ENCODE measurements around the gene RBM12. TPM values are rescaled to one million over a fixed set of nuclear protein-coding genes. Genes with fewer than 3 reads are reported as not detected.
"Not testable (repeated sequence)": the region's sequence is repeated elsewhere in the genome, so short reads cannot be mapped to it uniquely, and the experiment has no call there.

Gene RBM12, protein sequence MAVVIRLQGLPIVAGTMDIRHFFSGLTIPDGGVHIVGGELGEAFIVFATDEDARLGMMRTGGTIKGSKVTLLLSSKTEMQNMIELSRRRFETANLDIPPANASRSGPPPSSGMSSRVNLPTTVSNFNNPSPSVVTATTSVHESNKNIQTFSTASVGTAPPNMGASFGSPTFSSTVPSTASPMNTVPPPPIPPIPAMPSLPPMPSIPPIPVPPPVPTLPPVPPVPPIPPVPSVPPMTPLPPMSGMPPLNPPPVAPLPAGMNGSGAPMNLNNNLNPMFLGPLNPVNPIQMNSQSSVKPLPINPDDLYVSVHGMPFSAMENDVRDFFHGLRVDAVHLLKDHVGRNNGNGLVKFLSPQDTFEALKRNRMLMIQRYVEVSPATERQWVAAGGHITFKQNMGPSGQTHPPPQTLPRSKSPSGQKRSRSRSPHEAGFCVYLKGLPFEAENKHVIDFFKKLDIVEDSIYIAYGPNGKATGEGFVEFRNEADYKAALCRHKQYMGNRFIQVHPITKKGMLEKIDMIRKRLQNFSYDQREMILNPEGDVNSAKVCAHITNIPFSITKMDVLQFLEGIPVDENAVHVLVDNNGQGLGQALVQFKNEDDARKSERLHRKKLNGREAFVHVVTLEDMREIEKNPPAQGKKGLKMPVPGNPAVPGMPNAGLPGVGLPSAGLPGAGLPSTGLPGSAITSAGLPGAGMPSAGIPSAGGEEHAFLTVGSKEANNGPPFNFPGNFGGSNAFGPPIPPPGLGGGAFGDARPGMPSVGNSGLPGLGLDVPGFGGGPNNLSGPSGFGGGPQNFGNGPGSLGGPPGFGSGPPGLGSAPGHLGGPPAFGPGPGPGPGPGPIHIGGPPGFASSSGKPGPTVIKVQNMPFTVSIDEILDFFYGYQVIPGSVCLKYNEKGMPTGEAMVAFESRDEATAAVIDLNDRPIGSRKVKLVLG
- polyA plus RNA-seq (2013, experiment 1 of 2; ENCODE audit: insufficient read length), result 53.2 TPM
- 49.3 TPM for polyA plus RNA-seq (2013, experiment 2 of 2; ENCODE audit: insufficient read length)

DNA sequence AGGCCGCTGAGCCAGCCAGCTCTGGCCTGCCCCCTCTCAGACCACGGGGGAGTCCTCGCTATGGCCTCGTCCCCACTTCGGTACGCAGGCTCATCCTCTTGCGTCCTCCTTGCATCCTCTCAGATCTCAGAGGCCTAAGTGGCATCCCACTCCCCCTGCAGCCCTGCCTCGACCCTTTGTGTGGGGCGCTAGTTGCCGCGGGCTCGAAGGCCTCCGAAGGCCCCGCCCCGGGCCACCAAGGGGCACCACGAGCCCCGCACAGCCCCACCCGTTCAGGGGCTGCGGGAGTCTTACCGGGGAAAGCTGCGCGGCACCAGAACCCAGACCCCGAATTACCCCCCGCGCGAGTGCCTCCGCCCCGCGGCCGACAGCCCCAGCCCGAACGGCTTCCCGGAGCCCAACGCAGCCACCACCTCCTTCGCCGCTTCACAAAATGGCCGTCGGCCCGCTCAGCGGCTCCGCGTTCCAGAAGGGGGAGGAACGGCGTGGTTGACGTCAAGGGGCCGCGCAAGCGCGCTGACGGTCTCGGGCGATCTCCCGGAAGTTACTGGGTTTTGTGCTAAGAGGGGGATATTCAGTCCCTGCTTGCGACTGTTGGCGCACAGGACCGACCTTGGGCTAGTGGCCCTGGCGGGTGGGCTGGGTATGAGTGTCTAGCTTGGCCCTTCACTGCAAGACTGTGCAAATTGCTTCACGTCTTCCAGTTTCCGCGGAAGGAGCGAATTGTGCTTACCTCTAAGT lies at the start of gene RBM12, which contains the start of gene CPNE1:
TSS of gene RBM12 (minus strand) at position 435 of the 741 bp plus-strand sequence. CDS start 9,578 bp downstream, outside the sequence.
TSS of gene CPNE1 (minus strand) at position 435 of the 741 bp plus-strand sequence. CDS start 31,977 bp downstream, outside the sequence.
- DNase-seq, result peak; percentile 91

DNA sequence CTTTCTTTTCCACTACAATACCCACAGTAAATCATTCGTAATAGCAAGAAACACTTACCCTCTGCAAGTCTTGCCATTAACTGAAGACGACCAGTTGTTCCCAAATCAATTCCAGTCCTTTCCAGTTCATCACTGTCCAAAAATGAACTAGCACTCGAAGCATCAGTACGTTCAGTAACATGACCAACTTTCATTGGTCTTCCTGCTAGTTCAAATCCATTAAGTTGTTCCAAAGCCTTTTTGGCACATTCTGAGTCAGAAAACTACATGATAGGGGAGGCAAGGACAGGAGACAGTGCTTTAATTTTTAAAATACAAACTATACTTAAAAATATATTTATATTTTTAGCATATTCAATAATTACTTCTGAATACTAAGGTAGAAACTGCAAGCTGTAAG lies 49.4 kb upstream of the RBM12 start:
- DNase-seq, result no peak

DNA sequence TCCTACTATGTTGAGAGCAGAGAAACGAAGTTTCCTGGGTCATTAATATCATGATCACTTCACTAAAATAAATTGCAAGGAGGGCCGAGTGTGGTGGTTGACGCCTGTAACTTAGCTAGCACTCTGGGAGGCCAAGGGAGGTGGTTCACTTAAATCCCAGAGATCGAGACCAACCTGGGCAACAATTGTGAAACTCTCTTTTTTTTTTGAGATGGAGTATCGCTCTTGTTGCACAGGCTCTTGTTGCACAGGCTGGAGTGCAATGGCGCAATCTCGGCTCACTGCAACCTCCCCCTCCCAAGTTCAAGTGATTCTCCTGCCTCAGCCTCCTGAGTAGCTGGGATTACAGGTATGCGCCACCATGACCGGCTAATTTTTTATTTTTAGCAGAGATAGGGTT lies 48.4 kb upstream of the RBM12 start:
- DNase-seq, result not testable (repeated sequence)

DNA sequence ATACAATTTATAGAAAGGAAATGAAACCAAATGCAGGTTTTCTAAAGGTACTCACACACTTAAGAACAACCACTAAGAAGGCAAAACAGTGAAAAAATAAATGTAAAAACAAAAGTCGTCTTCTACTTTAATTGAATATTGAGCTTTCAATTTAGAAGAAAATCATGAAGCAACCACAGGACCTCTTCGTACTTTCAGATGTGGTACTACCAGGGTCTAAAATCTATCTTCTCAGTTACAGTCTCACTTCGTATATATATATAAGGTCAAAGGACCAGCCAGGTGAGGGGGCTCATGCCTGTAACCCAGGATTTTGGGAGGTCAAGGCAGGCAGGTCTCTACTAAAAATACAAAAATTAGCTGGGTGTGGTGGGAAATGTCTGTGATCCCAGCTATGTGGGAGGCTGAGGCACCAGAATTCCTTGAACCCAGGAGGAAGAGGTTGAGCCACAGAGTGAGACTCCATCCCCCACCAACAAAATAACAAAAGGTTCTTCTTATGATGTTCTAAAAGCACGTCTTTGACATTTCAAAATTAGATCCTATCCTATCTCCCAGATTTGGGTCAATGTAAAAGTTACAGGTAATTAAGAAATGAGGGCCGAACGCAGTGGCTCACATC lies 47.0 kb upstream of the RBM12 start:
- DNase-seq, result no peak

DNA sequence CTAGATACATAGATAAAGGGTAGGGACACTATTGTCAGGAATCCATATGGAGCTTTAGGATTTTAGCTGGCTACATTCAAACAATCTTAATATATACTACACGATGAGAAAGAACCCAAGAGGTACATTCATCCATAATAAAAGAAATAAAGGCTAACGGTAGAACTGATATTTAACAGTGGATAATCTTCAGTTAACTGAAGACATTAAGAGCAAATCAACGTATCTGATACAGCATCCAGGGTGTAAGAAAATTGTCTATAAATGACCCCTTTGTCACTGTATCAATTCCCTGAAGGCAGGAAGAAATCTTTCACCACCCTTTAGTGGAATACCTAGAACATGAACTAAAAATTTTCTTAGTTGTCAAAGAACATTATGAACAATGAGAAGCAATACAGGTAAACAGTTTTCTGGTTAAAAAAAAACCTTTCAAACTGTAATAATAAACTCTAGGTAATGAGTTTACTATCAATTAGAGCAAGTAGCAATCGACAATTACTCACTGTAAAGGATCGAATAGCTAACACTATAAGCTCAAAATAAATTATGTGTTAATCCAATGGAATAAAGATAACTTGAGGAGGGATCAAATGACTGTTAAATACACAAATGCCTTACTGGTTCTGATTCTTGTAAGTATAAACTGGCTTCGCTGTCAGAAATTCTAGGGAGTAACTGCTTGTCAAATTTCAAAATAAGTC lies 46.3 kb upstream of the RBM12 start:
- no peak for DNase-seq

DNA sequence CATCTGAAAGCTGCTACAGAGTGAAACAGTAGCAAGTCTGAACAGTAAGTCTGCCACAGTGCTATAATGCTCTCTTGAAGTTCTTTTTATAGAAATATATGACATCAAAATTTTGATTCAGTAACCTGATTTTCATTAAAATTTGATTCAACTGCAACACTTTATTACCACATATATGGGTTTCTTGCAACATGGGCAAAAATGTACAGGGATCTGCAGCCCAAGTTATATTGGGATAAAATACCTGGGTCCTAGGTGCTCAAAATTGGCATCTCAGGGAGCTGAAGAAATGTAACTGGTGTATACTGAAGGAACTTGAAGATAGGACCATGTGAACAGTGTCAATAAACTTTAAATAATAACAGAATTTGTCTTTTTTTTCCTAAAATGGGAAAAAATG lies 45.3 kb upstream of the RBM12 start:
- no peak for DNase-seq

DNA sequence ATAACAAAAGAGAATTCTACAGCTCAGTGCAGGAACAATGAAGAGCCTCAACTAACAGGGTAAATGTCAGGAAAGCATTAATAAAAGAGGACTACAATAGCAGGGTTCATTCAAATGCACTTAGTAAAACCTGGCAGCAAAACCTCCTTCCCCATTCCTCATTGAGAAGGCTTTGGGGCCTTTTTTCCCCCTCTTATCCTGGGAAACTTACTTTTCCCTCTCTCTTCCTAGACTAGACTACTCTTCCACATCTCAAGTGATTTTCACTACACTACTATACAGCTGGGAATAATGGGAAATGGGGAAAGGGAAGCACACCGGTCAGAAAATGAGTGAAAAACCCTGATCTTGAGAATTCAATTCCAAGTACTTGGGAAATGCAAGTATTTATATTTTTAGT lies 44.6 kb upstream of the RBM12 start:
- no peak for DNase-seq

DNA sequence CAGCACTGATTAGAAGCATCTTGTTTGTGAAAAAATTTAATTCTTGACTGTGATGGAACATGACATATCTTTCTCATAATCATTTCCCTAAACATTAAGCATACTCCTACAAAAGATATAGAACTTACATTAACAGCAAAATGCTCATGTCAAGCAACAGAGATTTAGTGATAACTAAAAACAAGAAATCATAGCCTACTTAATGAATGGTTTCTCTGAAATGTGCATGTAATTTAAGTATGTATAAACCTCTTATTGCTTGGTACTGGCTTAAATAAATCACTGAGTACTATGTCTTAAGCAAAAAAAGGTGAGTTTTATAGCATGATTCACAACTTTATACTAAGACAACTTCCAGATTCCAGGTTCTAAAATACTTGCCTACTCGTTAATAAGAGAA lies 43.8 kb upstream of the RBM12 start:
- no peak for DNase-seq

DNA sequence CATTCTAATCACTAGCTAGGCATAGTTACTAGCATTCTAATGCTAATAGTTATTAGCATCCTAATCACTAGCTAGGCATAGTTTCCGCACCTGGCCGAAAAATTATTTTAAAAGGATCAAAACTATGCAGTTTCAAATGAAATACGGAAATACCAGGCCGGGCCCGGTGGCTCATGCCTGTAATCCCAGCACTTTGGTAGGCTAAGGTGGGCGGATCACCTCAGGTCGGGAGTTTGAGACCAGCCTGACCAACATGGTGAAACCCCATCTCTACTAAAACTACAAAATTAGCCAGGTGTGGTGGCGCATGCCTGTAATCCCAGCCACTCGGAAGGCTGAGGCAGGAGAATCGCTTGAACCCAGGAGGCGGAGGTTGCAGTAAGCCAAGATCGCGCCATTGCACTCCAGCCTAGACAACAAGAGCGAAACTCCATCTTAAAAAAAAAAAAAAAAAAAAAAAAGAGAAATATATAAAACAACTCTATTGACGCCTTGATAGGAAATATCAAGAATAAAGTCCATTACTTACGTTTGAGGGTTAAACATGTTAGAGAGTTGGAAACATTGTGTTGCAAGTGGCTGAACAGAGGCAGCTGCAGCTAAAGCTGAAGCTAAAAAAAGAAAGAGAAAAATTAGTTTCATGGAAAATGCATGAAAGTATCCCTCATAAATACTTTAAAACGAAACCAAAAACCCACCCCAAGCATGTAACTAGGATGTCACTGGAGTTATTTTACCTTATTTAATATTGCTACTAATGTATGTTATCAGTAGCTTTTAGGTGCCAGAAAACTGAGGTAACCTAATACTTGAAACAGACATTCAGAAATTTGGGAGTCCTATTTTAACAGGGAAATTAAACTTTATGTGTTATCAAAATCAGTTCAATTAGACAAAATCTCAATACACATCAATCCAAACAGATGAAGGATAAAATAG lies 42.2 kb upstream of the RBM12 start:
- DNase-seq, result not testable (repeated sequence)

DNA sequence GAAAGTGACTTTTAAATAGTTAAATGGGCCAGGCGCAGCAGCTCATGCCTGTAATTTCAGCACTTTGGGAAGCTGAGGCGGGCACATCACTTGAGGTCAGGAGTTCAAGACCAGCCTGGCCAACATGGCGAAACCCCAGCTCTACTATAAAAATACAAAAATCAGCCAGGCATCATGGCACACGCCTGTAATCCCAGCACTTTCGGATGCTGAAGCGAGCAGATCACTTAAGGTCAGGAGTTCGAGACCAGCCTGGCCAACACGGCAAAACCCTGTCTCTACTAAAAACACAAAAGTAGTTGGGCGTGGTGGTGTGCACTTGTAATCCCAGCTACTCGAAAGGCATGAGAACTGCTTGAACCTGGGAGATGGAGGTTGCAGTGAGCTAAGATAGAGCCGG lies 41.2 kb upstream of the RBM12 start:
- not testable (repeated sequence) for DNase-seq

DNA sequence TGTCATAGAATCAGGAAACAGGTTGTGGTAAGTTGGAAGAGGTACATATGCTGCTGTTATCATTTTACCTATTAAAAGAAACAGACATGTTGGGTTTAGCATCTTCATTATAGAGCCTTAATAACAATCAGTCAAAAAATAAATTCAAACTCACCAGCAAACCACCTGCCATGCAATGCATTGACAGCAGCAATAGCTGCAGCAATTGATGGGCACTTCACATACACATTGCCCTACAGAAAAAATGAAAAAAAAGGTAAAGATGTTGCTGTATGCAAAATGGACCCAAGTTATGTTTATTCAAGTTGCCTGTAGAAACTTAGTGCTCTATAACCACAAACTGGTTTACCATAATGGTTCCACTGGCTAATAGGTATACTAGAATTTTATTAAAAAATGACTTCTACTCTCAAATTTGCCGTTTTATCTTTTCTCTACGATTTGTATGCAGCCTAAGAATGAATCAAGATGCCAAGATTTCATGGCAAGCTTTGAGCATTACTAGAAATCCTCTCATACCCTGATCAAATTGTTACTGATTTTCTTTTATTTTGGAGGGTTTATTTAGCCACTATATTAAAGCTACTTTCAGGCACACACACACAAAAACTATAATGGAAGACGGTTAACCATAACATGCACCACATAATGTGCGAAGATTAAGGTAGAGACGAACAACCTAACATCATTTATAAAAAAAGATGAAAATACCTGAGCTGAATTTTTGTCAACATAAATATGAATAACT lies 40.0 kb upstream of the RBM12 start:
- DNase-seq, result no peak

DNA sequence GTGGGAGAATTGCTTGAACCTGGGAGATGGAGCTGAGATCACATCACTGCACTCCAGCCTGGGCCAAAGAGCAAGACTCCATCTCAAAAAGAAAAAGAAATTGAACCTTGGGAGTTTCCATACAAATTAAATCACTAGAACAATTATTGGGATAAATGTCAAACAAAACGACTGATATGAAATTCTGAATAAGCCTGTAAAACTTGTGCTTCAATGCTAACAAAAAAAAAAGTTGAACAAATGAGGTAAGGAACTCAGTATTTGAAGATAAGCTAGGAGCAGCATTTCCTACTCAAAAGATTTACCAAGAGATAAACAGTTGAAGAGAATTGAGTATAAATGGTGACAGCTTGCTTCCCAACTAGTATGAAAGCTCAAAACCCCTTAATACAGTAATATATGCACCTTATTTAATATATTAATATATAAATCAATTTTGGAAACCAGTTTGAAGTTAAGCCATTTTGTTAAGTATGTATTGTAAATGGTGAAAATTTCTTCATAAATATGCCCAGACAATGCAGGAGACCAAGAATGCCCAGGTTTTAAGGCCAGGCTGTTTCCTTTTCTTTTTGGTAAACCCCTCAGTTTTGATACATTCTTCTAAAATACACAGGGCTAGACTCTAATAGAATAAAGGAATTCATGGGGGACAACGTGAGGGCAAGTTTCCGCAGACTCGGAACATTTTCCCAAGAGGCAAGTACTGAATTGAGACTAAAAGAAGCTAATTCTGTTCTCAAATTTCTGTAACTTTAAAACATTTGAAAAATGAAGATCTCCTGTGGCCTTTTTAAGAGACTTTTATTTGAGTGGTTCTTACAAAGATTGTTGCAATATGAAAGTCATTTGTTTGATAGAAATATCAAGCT lies 38.4 kb upstream of the RBM12 start:
- no peak for DNase-seq

DNA sequence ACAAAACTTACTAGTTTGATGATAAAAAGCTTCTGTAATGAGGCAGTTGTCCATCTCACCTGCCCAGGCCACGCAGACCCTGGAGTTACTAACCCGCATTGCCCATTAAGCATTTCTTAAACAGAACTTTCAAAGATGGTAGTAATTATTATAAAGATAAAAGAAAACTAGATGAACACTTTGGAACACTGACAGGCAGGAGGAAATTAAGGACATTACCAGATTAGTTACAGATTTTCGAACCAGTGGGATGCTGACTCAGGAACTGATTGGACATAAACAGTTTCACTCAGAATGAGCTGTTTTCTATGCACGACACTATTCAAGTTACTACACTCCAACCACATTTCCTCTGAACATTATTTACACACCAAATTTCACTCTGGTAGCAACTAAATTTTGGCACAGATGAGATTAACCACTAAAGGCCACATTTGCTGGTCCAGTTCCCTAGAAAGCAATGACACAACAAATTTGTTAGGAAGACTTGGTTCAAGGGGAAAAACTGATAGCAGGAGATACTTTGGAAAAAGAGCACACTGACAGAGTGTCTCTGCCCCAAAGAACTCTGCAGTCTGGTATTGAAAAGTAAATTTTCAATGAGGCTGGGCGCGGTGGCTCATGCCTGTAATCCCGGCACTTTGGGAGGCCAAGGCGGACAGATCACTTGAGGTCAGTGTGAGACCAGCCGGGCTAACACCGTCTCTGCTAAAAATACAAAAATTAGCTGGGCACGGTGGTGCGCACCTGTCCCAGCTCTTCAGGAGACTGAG lies 37.5 kb upstream of the RBM12 start:
- DNase-seq, result peak; percentile 55

DNA sequence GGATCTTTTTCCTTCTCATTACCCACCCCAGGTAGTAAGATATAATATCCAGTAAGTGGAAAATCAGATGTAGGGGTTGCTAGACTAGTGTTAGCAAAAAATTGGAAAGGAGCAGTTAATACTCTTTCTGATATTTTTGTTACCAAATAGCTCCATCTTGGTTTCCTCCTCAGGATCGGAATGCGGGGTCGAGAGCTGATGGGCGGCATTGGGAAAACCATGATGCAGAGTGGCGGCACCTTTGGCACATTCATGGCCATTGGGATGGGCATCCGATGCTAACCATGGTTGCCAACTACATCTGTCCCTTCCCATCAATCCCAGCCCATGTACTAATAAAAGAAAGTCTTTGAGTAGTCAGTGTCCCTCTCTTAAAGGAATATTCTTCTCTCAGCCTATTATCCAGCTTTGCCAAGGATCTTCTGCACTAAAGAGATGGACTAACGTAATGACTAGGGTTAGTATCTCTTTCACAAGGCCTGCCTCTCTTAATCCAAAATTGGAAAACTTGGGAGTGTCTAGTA lies 36.0 kb upstream of the RBM12 start:
- DNase-seq, result no peak

DNA sequence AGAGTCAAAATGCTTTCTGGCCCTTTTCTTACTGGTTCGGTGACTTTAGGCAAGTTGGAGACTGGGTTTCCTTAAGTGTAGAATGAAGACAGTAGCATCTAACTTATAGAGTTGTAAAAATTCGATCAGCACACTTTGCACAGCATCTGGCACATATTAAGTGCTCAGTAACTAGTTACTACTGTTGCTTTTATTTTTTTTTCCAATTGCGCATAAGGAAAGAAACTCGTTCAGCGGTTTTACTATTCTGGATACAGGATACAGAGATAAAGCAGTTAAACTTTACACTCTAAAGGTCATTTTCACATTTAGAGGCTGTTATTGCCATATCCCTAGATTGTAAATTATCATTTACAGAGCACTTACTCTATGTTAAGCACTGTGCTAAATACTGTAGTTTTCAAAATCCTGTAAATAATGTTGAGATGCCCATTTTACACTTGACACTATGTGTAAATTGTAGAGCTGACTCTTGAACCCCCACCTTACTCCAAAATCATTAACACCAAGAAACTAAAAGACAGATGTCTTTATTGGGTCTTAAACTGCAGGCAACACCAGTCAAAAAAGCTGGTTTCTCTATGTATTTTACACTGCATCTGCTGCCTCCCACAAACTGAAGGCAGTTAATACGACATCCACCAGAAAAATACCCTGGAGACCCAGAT lies 35.4 kb upstream of the RBM12 start:
- no peak for DNase-seq

DNA sequence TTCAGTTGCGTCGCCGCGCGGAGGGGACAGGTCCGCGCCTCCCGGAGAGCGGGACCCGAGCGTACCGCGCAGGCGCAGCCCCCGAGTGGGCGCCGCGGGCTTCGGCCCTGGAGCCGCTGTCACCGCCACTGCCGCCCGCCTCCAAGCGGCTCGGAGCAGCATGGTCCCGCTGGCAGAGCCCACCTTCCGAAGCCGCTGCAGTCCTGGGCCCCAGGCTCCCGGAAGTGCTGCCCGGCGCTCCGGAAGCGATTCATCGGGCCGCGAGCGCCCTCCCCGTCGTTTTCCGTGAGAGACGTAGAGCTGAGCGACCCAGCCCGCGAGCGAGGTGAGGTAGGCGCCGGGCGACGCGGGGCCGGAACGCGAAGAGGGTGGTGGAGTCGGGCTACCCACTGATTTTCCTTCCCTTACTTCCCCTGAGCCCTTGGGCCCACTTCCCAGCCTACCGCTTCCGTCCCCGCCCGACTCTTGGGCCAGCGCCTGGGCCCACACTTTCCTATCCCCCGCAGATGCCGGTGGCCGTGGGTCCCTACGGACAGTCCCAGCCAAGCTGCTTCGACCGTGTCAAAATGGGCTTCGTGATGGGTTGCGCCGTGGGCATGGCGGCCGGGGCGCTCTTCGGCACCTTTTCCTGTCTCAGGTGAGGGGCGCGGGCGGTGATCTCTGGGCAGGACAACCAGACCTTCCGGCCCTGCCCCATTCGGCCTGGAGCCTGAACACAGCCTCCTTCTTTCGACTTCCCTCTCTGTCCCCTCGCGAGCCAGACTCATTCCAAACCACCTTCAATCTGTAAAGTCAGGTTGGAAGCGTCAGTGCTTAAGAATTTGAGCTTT lies 34.6 kb upstream of the RBM12 start, which contains the start of the genes NFS1 and ROMO1:
TSS of gene NFS1 (minus strand) at position 226 of the 830 bp plus-strand sequence. CDS start at position 162, 64 bp downstream.
TSS of gene ROMO1 (plus strand) at position 279 of the 830 bp plus-strand sequence. CDS start at position 507, 228 bp downstream.
- peak; percentile 81 for DNase-seq
